Measurements from ENCODE around the gene PEAK3.

PEAK3 gene

DNA sequence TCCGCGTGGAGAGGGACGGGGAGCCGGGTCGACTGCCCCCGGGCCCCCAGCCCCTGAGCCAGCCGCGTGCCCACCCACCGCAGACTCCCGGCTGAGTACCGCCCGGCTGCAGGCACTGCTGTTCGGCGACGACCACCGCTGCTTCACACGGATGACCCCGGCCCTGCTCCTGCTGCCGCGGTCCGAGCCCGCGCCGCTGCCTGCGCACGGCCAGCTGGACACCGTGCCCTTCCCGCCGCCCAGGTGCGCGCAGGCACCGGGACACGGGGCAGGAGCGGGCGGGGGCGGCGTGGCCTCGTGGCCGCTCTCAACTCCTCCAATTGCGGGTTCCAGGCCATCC, 31.2 kb downstream of the PEAK3 start:
- DNase-seq (ENCODE audit: low read depth in 3 of 3): no peak

- peak in 1 of 3 experiments; percentile 26 for DNase-seq (ENCODE audit: low read depth in 3 of 3)
Observed at GRCh38 chr19:2249880-2250765, 31.9 kb downstream of the PEAK3 start.

- no peak for DNase-seq (ENCODE audit: low read depth in 3 of 3)
Observed at GRCh38 chr19:2249010-2249866, 32.7 kb downstream of the PEAK3 start, which contains the start of gene AMH. Gene AMH, plus strand, starts transcription at chr19:2249323. Its CDS starts 10 bp downstream, at chr19:2249333.

GRCh38 chr19:2248136-2249009, 33.6 kb downstream of the PEAK3 start:
- DNase-seq (ENCODE audit: low read depth in 3 of 3): no peak

- DNase-seq (ENCODE audit: low read depth in 3 of 3): no peak
Observed at GRCh38 chr19:2247433-2248101, 34.4 kb downstream of the PEAK3 start.

DNA sequence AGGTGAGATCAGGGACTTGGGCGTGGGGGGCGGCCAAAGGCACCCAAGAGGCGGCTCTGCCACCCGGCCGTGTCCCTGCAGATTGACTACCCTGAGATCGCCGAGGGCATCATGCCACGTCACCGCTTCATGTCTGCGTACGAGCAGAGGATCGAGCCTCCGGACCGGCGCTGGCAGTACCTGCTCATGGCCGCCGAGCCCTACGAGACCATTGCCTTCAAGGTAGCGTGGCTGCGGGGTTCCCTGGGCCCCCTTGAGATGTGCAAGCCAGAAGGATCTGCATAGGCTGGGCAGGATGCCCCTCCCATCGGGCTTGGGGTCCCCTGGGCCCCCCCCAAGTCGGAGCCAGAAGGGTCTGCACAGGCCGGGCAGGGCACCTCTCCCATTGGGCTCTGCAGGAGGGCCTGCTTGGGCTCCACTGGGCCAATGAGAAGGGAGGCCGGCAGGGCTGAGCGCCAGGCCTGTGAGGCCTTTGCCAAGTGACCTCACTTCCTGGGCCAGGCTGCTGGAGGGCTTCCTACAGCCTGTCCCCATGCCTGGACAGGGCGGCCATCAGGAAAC, 35.1 kb downstream of the PEAK3 start:
- DNase-seq (ENCODE audit: low read depth in 3 of 3): no peak

- no peak for DNase-seq (ENCODE audit: low read depth in 3 of 3)
Observed at GRCh38 chr19:2246014-2246620, 35.9 kb downstream of the PEAK3 start.

DNA sequence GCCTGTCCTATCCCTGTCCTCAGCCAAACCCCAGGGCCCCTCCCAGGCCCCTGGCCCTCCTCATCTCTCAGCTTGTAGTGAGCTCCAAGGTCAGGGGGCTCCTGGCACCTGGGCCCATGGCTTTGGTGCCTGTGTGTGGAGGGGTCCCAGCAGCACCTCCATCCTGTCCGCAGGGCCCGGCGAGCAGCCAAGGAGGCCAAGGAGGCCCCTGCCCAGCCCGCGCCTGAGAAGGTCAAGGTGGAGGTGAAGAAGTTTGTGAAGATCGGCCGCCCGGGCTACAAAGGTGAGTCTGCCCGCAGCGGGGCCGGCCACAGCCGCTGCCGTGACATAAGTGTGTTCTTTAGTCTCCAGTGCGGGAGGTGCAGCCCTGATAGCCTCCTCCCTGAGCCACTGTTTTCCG, 36.7 kb downstream of the PEAK3 start:
- DNase-seq (ENCODE audit: low read depth in 3 of 3): no peak

DNA sequence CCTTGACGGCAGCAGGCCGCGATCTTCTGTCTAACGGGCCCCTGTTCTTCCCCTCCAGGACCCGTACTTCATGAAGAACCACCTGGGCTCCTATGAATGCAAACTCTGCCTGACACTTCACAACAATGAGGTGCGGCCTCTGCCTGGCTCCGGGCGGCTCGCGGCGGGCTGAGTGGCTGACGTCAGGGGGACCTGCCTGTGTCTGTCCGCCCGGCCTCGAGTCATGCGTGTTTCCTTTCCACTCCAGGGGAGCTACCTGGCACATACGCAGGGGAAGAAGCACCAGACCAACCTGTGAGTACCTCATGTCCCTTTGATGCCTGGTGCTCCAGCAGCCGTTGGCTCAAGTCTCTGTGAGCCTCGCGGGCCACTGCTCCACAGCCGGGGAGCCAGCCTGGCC, 37.5 kb downstream of the PEAK3 start:
- DNase-seq (ENCODE audit: low read depth in 3 of 3): no peak

DNA sequence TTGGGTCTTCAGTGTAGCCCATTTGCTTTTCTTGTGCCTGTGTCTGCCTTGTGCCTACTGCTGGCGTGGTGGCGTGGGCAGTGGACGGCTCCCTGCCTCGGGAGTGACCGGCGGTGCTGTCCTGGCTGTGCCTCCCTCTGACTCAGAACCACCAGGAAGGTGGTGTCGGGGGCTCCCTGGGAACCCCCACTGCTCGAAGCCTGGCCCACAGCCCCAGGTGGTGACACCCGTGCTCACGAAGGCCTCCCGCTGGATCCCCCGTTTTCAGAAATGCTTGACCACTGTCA, 37.9 kb downstream of the PEAK3 start:
- DNase-seq (ENCODE audit: low read depth in 3 of 3): no peak

GRCh38 chr19:2243274-2244124, 38.5 kb downstream of the PEAK3 start:
- DNase-seq (ENCODE audit: low read depth in 3 of 3): no peak

- no peak for DNase-seq (ENCODE audit: low read depth in 3 of 3)
Observed at GRCh38 chr19:2242816-2243215, 39.2 kb downstream of the PEAK3 start.

- no peak for DNase-seq (ENCODE audit: low read depth in 3 of 3)
Observed at GRCh38 chr19:2242092-2242537, 39.9 kb downstream of the PEAK3 start.

DNA sequence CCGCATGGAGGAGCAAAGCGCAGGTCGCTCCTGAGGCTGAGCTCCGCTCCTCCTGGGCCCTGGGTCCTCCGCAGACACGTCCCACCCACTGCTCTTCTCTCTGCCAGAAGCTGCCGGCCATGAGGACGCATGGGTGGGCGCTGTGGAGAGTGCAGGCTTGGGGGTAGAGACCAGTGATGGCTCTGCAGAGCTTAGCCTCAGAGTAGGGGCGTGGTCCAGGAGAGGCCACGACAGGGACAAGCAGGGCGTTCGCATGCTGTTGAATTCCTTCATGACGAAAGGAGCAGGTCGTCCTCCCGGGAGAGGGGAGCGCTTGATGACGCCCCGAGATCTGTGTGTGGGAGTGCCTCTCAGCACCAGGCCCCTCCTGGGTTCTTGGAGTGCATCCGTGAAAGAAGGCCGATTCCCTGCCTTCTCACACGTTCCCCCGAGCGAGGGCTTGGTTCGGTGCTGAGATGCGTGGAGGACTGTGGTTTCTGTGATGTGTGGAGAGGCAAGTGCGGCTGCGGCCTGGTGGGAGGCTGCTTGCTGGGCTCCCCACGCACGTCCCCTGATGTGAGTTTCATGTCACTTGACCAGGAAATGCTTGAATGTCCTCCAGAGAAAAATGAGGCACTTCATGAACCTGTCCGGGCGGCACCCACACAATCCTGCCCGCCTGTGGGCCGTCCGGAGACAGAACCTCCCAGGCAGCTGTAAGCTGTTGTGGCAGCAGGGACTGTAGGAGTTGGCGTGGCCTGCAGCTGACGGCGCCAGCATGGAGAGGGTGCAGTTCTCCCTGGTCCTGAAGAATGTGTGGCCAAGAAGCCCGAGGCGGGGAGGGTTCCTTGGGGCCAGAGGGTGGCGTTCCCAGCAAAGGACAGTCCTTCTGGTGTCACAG, 40.9 kb downstream of the PEAK3 start:
- DNase-seq (ENCODE audit: low read depth in 3 of 3): no peak

DNA sequence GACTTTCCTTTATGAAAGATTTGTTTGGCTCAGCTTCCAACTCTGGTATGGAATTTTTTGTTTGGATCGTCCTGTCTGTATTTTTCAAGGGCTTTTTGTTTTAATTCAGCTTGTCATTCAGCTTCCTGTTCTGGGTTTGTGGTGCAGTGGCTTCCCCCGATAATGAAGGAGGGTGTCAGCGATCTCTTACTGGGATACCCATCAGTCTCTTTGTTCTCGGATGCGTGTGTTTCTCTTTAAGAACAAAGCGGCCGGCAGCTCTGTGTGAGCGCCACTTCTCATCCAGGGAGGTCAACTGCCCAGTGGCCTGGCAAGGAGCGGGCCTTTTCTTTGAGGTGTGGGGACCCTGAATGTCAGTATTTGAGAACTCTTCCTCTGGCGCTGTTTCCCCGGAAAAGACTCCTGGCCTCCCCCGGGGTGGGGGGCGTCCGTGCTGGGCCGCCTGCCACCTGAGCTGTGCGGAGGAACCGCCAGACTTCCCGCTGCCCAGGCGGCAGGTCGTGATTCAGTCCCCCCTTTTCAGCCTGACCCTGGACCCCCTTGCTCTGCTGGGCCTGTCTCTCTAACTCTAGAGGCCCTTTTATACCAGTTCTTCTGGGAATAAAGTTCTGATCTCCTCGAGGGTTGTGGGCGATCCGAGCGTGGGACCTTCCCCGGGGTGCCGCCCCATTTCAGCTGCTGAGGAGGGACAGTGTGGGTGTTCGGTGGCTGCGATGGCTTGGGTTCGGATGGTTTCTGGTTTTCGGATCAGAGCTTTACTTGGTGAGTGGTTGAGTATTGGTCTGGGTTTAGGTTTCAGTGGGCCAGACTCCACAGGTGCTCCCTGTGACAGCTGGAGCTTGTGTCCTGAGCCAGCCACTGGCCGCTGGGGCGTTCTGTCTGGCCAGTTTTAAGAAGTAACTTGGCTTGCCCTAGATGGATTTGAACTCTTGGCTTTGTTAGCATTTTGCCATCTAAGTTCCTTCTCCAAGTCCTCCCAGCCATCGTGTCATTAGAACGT, 41.9 kb downstream of the PEAK3 start:
- no peak for DNase-seq (ENCODE audit: low read depth in 3 of 3)

- no peak for DNase-seq (ENCODE audit: low read depth in 3 of 3)
Observed at GRCh38 chr19:2239173-2239572, 42.8 kb downstream of the PEAK3 start.

DNA sequence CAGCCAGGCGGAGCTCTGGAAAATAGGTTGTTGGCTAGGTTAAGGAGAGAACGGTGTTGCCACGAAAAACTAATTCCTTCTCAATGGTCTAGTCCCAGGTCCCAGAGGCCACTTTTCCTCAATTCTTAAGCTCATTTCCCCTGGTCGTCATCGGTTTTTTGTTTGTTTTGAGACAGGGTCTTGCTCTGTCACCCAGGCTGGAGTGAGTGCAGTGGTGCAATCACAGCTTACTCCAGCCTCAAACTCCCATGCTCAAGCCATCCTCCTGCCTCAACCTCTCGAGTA, 44.2 kb downstream of the PEAK3 start:
- DNase-seq (ENCODE audit: low read depth in 3 of 3): no peak

Data from stimulated activated CD4-positive, alpha-beta T cell treated with anti-CD3 and anti-CD28 coated beads, TNF-alpha, amount 100 ng/mL, for 24 hours (primary cell).